GM21717 (cell line): Measurements from ENCODE around the gene NR1I3.

Experiments used
- ATAC-seq: cut with Tn5 transposase; IDR thresholded peaks from one replicate; pipeline ENCODE4 v1.9.1; 2021; ENCODE audit warnings: mild to moderate bottlenecking, moderate library complexity; ENCODE audit not compliant: unreplicated experiment

NR1I3 gene

GRCh38 chr1:161196521-161197451 is 41.2 kb downstream of the NR1I3 start:
- ATAC-seq = no peak

GRCh38 chr1:161196111-161196510 is 41.9 kb downstream of the NR1I3 start:
- no peak for ATAC-seq

GRCh38 chr1:161195171-161195570 is 42.8 kb downstream of the NR1I3 start:
- no peak for ATAC-seq

GRCh38 chr1:161193561-161194235 is 44.3 kb downstream of the NR1I3 start:
- ATAC-seq = no peak

GRCh38 chr1:161192476-161193465 is 45.2 kb downstream of the NR1I3 start:
- ATAC-seq = peak; percentile 69

- no peak for ATAC-seq
Observed at GRCh38 chr1:161191971-161192370, 46.0 kb downstream of the NR1I3 start.

GRCh38 chr1:161190962-161191521 is 47.0 kb downstream of the NR1I3 start:
- ATAC-seq = no peak

GRCh38 chr1:161189036-161189435 is 49.0 kb downstream of the NR1I3 start:
- no peak for ATAC-seq

- ATAC-seq = no peak
Observed at GRCh38 chr1:161188381-161188780, 49.6 kb downstream of the NR1I3 start.

GRCh38 chr1:161187311-161187710 is 50.7 kb downstream of the NR1I3 start:
- no peak for ATAC-seq

- ATAC-seq = peak; percentile 29
Observed at GRCh38 chr1:161185732-161186311, 52.2 kb downstream of the NR1I3 start.

- ATAC-seq = peak; percentile 60
Observed at GRCh38 chr1:161185282-161185682, 52.7 kb downstream of the NR1I3 start.

GRCh38 chr1:161182214-161182613 is 55.8 kb downstream of the NR1I3 start:
- ATAC-seq = no peak

GRCh38 chr1:161180639-161181038 is 57.4 kb downstream of the NR1I3 start:
- no peak for ATAC-seq

GRCh38 chr1:161179698-161180097 is 58.3 kb downstream of the NR1I3 start:
- no peak for ATAC-seq
